ENCODE results near the gene PLEKHM3. TPM values are rescaled to one million over a fixed set of nuclear protein-coding genes. Genes with fewer than 3 reads are reported as not detected.

The PLEKHM3 gene
- total and polyA plus RNA-seq, 2 of the 13 experiments (the other 11 are each of a cell fraction or from before 2014, with no cell fraction given), result 4.5 to 4.7 TPM

DNA sequence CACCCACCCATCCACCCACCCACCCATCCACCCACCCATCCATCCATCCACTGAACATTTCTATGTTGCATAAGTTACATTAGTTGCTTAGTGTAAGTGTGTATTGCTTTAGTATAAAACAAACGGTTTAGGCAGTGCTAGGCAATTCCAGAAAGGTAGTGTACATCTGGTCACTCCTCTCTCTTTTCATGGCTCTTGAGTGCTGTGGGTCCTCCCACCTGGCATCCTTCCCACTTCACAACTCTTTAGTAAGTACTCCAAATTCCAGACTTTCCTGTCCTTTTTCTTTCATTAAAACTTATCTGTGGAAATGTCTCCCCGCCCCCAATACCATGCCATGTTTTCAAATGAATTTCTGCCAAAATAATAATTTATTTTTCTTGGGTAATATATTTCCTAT is 122.5 kb downstream of the PLEKHM3 start (continued):
- TF ChIP-seq, protein P1, sequence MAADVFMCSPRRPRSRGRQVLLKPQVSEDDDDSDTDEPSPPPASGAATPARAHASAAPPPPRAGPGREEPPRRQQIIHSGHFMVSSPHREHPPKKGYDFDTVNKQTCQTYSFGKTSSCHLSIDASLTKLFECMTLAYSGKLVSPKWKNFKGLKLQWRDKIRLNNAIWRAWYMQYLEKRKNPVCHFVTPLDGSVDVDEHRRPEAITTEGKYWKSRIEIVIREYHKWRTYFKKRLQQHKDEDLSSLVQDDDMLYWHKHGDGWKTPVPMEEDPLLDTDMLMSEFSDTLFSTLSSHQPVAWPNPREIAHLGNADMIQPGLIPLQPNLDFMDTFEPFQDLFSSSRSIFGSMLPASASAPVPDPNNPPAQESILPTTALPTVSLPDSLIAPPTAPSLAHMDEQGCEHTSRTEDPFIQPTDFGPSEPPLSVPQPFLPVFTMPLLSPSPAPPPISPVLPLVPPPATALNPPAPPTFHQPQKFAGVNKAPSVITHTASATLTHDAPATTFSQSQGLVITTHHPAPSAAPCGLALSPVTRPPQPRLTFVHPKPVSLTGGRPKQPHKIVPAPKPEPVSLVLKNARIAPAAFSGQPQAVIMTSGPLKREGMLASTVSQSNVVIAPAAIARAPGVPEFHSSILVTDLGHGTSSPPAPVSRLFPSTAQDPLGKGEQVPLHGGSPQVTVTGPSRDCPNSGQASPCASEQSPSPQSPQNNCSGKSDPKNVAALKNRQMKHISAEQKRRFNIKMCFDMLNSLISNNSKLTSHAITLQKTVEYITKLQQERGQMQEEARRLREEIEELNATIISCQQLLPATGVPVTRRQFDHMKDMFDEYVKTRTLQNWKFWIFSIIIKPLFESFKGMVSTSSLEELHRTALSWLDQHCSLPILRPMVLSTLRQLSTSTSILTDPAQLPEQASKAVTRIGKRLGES (CRISPR knock-in tag; IDR thresholded peaks at IDR 0.05; ENCODE audit: borderline replicate concordance), result no peak
- TF ChIP-seq MLLT10 (CRISPR knock-in tag; IDR thresholded peaks at IDR 0.05), result no peak
- no peak for TF ChIP-seq ARNT (IDR thresholded peaks at IDR 0.05)
- no peak for TF ChIP-seq ZNF274 (CRISPR knock-in tag; IDR thresholded peaks at IDR 0.05)
- TF ChIP-seq ZNF891 (CRISPR knock-in tag; IDR thresholded peaks at IDR 0.05), result no peak
- no peak for TF ChIP-seq ZNF17 (CRISPR knock-in tag; IDR thresholded peaks at IDR 0.05)
- no peak for TF ChIP-seq MIER3 (CRISPR knock-in tag; IDR thresholded peaks at IDR 0.05; ENCODE audit: borderline replicate concordance)
- no peak for TF ChIP-seq TOE1 (CRISPR knock-in tag; IDR thresholded peaks at IDR 0.05)
- TF ChIP-seq DNMT3B (CRISPR knock-in tag; conservative IDR thresholded peaks at IDR 0.05), result no peak
- TF ChIP-seq MAFK (conservative IDR thresholded peaks at IDR 0.05 in 1 of 2, IDR thresholded peaks at IDR 0.05 in 1 of 2; ENCODE audit: low read length in 2 of 2), result no peak

DNA sequence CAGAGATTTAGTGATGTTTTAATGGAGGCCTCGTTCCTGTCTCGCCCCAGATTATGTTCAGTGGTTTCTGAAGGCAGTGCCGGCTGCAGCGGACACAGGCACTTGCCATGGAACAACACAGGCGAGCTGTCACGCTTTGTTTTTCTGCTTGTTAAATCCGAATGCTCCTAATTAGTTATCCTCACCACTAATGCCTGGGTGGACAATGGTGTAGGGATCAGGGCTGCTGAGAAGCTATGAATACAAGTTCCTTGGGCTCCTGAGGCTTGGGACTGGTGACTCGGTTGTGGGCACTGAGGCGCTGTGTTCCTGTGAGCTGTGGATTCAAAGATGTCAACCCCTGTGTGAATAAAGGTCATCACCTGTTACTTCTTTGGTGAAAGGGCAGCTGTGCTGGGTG is 123.5 kb downstream of the PLEKHM3 start:
- CTCF ChIA-PET (ENCODE audit: low intra/inter-chr PET ratio, low total read pairs), result no interaction called here
- Histone ChIP-seq H3K4me2 (ENCODE audit: low read depth, low read length) (no peak overlapping the region), H3K36me3 (replicated peaks in 1 of 2; ENCODE audit: control insufficient read depth in 1 of 2, insufficient read depth in 2 of 2, low read length in 2 of 2) (no peaks in the 10 kb centered on the region; a peak in 2 of 5 replicates), H4K20me1 (ENCODE audit: insufficient read depth, low read length) (no peaks in the 10 kb centered on the region), H3K79me2 (ENCODE audit: insufficient read depth, low read length) (no peaks in the 10 kb centered on the region), H3K9ac (ENCODE audit: insufficient read depth, low read depth, low read length) (no peak overlapping the region), H3K27me3 (ENCODE audit: control insufficient read depth in 1 of 2, insufficient read depth in 2 of 2, low read length in 2 of 2) (no peaks in the 10 kb centered on the region), H3K9me3 (ENCODE audit: low read length) (no peaks in the 10 kb centered on the region), H3K4me1 (ENCODE audit: insufficient read depth, low read length) (peaks cover 89% of the 10 kb centered on the region), H3K27ac (ENCODE audit: extremely low read length, insufficient read depth, low read length) (no peak overlapping the region), H2AFZ (ENCODE audit: low read length) (no peak overlapping the region), H3K4me3 (replicated peaks in 1 of 3; ENCODE audit: insufficient read depth in 1 of 3, low read depth in 2 of 3, low read length in 3 of 3) (no peak overlapping the region)
- no TSS peak for BruUV-seq (replicated peaks)
- 98% methylated on average over 9 of the region's 9 CpGs for WGBS (ENCODE audit: low lambda C conversion rate)
- intact Hi-C loops (cut with micrococcal nuclease; ENCODE audit: unreplicated experiment), result no loop called here
- in situ Hi-C loops (cut with HindIII; ENCODE audit: extremely low pct_ligation_motif_present, low pct_unique_long_range_greater_than_20kb), result no loop called here
- POLR2A ChIA-PET, result interaction anchor here (1.0 to 1.5 kb wide), 3 partner anchors 31 to 56 kb away, joined by 3 to 4 read pairs (median 3); no protein-coding TSS in a partner anchor
- DNase-seq (ENCODE audit: low spot score) (no peak), ATAC-seq (no peak), FAIRE-seq (no peak)
- no peak for TF ChIP-seq ZFP62 (CRISPR knock-in tag; IDR thresholded peaks at IDR 0.05)
- TF ChIP-seq ZBTB38 (CRISPR knock-in tag; IDR thresholded peaks at IDR 0.05), result 0 out of 2 replicates have a peak, but pooled peaks have one; percentile 15
- no peak for TF ChIP-seq RARG (CRISPR knock-in tag; IDR thresholded peaks at IDR 0.05; ENCODE audit: low read depth)
- 0 out of 2 replicates have a peak, but pooled peaks have one; percentile 35 for TF ChIP-seq ZNF367 (CRISPR knock-in tag; IDR thresholded peaks at IDR 0.05; ENCODE audit: borderline replicate concordance)

Measured in HepG2 (cell line).